Activated naive CD4-positive, alpha-beta T cell treated with anti-CD3 and anti-CD28 coated beads, Interleukin-2, amount 10 ng/mL, durations not matched to agents 7 days and 5 days (primary cell): ENCODE data around the gene PPP1R26.

Experiments used
- CTCF ChIA-PET: fragments of 350-600 bp; sonication (Branson Sonifier 250); formaldehyde crosslinking; loops from one replicate; lab custom pipeline; 2021; ENCODE audit warnings: antibody characterized with exemption; lab: Charles Lee
- DNase-seq: peaks from one replicate; pipeline ENCODE4 v3.0.0-alpha.2; 2020
- H3K27ac Mint-ChIP-seq: one replicate; pipeline ENCODE4 v1.8.0; 2021; ENCODE audit warnings: mild to moderate bottlenecking, moderate library complexity, mixed read lengths
- H3K27me3 Mint-ChIP-seq: one replicate; pipeline ENCODE4 v1.8.0; 2021; ENCODE audit warnings: mild to moderate bottlenecking, mixed read lengths
- H3K36me3 Mint-ChIP-seq: one replicate; pipeline ENCODE4 v1.8.0; 2021; ENCODE audit warnings: mixed read lengths
- H3K4me1 Mint-ChIP-seq: one replicate; pipeline ENCODE4 v1.8.0; 2021; ENCODE audit warnings: mixed read lengths
- H3K4me3 Mint-ChIP-seq: one replicate; pipeline ENCODE4 v1.8.0; 2021; ENCODE audit warnings: mild to moderate bottlenecking, moderate library complexity, mixed read lengths
- H3K9me3 Mint-ChIP-seq: one replicate; pipeline ENCODE4 v1.8.0; 2021; ENCODE audit warnings: mixed read lengths

PPP1R26 gene

GRCh38 chr9:135476561-135477355, 2.8 kb upstream of the PPP1R26 start:
- no peak overlapping the region for H3K4me3 Mint-ChIP-seq
- CTCF ChIA-PET, result no interaction called here
- no peak for DNase-seq
- H3K4me1 Mint-ChIP-seq, result peaks cover 8% of the 10 kb centered on the region
- H3K27ac Mint-ChIP-seq, result no peak overlapping the region
- peaks cover 69% of the 10 kb centered on the region for H3K27me3 Mint-ChIP-seq
- no peaks in the 10 kb centered on the region for H3K36me3 Mint-ChIP-seq
- no peaks in the 10 kb centered on the region for H3K9me3 Mint-ChIP-seq

GRCh38 chr9:135478191-135478590, 1.4 kb upstream of the PPP1R26 start:
- Mint-ChIP-seq H3K36me3 (no peaks in the 10 kb centered on the region), H3K9me3 (no peaks in the 10 kb centered on the region), H3K27ac (no peak overlapping the region), H3K4me3 (peak overlapping the region; percentile 31), H3K4me1 (peaks cover 8% of the 10 kb centered on the region), H3K27me3 (peaks cover 76% of the 10 kb centered on the region)
- CTCF ChIA-PET, result no interaction called here
- DNase-seq, result no peak

GRCh38 chr9:135478829-135479468, 633 bp upstream of the PPP1R26 start:
- no peak overlapping the region for H3K27ac Mint-ChIP-seq
- no peak for DNase-seq

GRCh38 chr9:135480071-135480939, 723 bp downstream of the PPP1R26 start:
- H3K9me3 Mint-ChIP-seq, result no peaks in the 10 kb centered on the region
- H3K27me3 Mint-ChIP-seq, result peaks cover 78% of the 10 kb centered on the region
- no peak overlapping the region for H3K4me3 Mint-ChIP-seq
- DNase-seq, result no peak
- H3K27ac Mint-ChIP-seq, result no peak overlapping the region
- peaks cover 8% of the 10 kb centered on the region for H3K4me1 Mint-ChIP-seq
- CTCF ChIA-PET, result interaction anchor here (1.0 kb wide), 1 partner anchor 11 kb away, joined by 3 read pairs; no protein-coding TSS in a partner anchor
- no peaks in the 10 kb centered on the region for H3K36me3 Mint-ChIP-seq

More at GRCh38 chr9:135478829-135479468, 633 bp upstream of the PPP1R26 start:
- H3K9me3 Mint-ChIP-seq, result no peaks in the 10 kb centered on the region
- peaks cover 80% of the 10 kb centered on the region for H3K27me3 Mint-ChIP-seq
- no peaks in the 10 kb centered on the region for H3K36me3 Mint-ChIP-seq
- CTCF ChIA-PET, result no interaction called here
- H3K4me3 Mint-ChIP-seq, result peak overlapping the region; percentile 67
- peaks cover 8% of the 10 kb centered on the region for H3K4me1 Mint-ChIP-seq

- peaks cover 8% of the 10 kb centered on the region for H3K4me1 Mint-ChIP-seq
- CTCF ChIA-PET, result interaction anchor here (1.0 kb wide), 1 partner anchor 12 kb away, joined by 3 read pairs; no protein-coding TSS in a partner anchor
- DNase-seq, result no peak
- no peak overlapping the region for H3K27ac Mint-ChIP-seq
- H3K9me3 Mint-ChIP-seq, result no peaks in the 10 kb centered on the region
- H3K4me3 Mint-ChIP-seq, result no peak overlapping the region
- no peaks in the 10 kb centered on the region for H3K36me3 Mint-ChIP-seq
- peaks cover 71% of the 10 kb centered on the region for H3K27me3 Mint-ChIP-seq
These were observed 1.3 kb downstream of the PPP1R26 start for GRCh38 chr9:135480940-135481310.

- H3K4me1 Mint-ChIP-seq, result peaks cover 8% of the 10 kb centered on the region
- peaks cover 59% of the 10 kb centered on the region for H3K27me3 Mint-ChIP-seq
- DNase-seq, result no peak
- H3K9me3 Mint-ChIP-seq, result no peaks in the 10 kb centered on the region
- no peak overlapping the region for H3K4me3 Mint-ChIP-seq
- CTCF ChIA-PET, result interaction anchor here (1.4 to 1.5 kb wide), 2 partner anchors 8 to 22 kb away, joined by 3 to 4 read pairs; no protein-coding TSS in a partner anchor
- no peak overlapping the region for H3K27ac Mint-ChIP-seq
- no peaks in the 10 kb centered on the region for H3K36me3 Mint-ChIP-seq
These were observed 2.6 kb downstream of the PPP1R26 start for GRCh38 chr9:135482015-135482754.

- H3K36me3 Mint-ChIP-seq, result no peaks in the 10 kb centered on the region
- CTCF ChIA-PET, result interaction anchor here (1.3 kb wide), 1 partner anchor 21 kb away, joined by 3 read pairs; no protein-coding TSS in a partner anchor
- DNase-seq, result no peak
- peaks cover 39% of the 10 kb centered on the region for H3K27me3 Mint-ChIP-seq
- no peaks in the 10 kb centered on the region for H3K9me3 Mint-ChIP-seq
- no peaks in the 10 kb centered on the region for H3K4me1 Mint-ChIP-seq
- no peak overlapping the region for H3K27ac Mint-ChIP-seq
- no peak overlapping the region for H3K4me3 Mint-ChIP-seq
These were observed 5.1 kb downstream of the PPP1R26 start for GRCh38 chr9:135484460-135485277.

- no peak for DNase-seq
- H3K27ac Mint-ChIP-seq, result no peak overlapping the region
- H3K4me1 Mint-ChIP-seq, result no peaks in the 10 kb centered on the region
- peaks cover 37% of the 10 kb centered on the region for H3K27me3 Mint-ChIP-seq
- no peaks in the 10 kb centered on the region for H3K36me3 Mint-ChIP-seq
- H3K9me3 Mint-ChIP-seq, result no peaks in the 10 kb centered on the region
- H3K4me3 Mint-ChIP-seq, result no peak overlapping the region
- CTCF ChIA-PET, result no interaction called here
These were observed 5.8 kb downstream of the PPP1R26 start for GRCh38 chr9:135485385-135485784.

- peak; percentile 3 for DNase-seq
- no peak overlapping the region for H3K27ac Mint-ChIP-seq
- H3K4me1 Mint-ChIP-seq, result no peaks in the 10 kb centered on the region
- no peaks in the 10 kb centered on the region for H3K36me3 Mint-ChIP-seq
- CTCF ChIA-PET, result no interaction called here
- H3K4me3 Mint-ChIP-seq, result no peak overlapping the region
- H3K27me3 Mint-ChIP-seq, result peaks cover 32% of the 10 kb centered on the region
- no peaks in the 10 kb centered on the region for H3K9me3 Mint-ChIP-seq
These were observed 6.2 kb downstream of the PPP1R26 start for GRCh38 chr9:135485832-135486231.

GRCh38 chr9:135486267-135487065, 6.9 kb downstream of the PPP1R26 start:
- H3K4me3 Mint-ChIP-seq, result no peak overlapping the region
- DNase-seq, result peak; percentile 17
- H3K27ac Mint-ChIP-seq, result no peak overlapping the region
- H3K4me1 Mint-ChIP-seq, result no peaks in the 10 kb centered on the region
- H3K9me3 Mint-ChIP-seq, result no peaks in the 10 kb centered on the region
- H3K27me3 Mint-ChIP-seq, result peaks cover 30% of the 10 kb centered on the region
- no peaks in the 10 kb centered on the region for H3K36me3 Mint-ChIP-seq
- CTCF ChIA-PET, result no interaction called here

- no peak overlapping the region for H3K27ac Mint-ChIP-seq
- H3K9me3 Mint-ChIP-seq, result no peaks in the 10 kb centered on the region
- H3K4me3 Mint-ChIP-seq, result no peak overlapping the region
- H3K4me1 Mint-ChIP-seq, result no peaks in the 10 kb centered on the region
- H3K36me3 Mint-ChIP-seq, result no peaks in the 10 kb centered on the region
- H3K27me3 Mint-ChIP-seq, result peaks cover 20% of the 10 kb centered on the region
- CTCF ChIA-PET, result no interaction called here
- peak; percentile 12 for DNase-seq
These were observed 7.9 kb downstream of the PPP1R26 start for GRCh38 chr9:135487281-135488012.

GRCh38 chr9:135488013-135488330, 8.4 kb downstream of the PPP1R26 start:
- Mint-ChIP-seq H3K27me3 (peaks cover 15% of the 10 kb centered on the region), H3K36me3 (no peaks in the 10 kb centered on the region), H3K4me1 (no peaks in the 10 kb centered on the region), H3K27ac (no peak overlapping the region), H3K4me3 (no peak overlapping the region), H3K9me3 (no peaks in the 10 kb centered on the region)
- CTCF ChIA-PET, result no interaction called here
- DNase-seq, result no peak
